NCI-H748 treated with DMSO at 0.1 percent for 48 hours (cell line): ENCODE measurements around the gene RPUSD1.

Experiments used
- DNase-seq: peaks from one replicate; lab custom pipeline; 2025; lab: John Stamatoyannopoulos, UW

The RPUSD1 gene

GRCh38 chr16:819336-820043 lies 31.3 kb upstream of the RPUSD1 start:
- DNase-seq, result no peak

GRCh38 chr16:818592-818991 lies 30.4 kb upstream of the RPUSD1 start:
- no peak for DNase-seq

- no peak for DNase-seq
Observed at GRCh38 chr16:818132-818531, 30.0 kb upstream of the RPUSD1 start.

GRCh38 chr16:817001-817906 lies 29.1 kb upstream of the RPUSD1 start:
- no peak for DNase-seq

- no peak for DNase-seq
Observed at GRCh38 chr16:815861-816260, 27.7 kb upstream of the RPUSD1 start.

- DNase-seq, result no peak
Observed at GRCh38 chr16:814974-815373, 26.8 kb upstream of the RPUSD1 start.

- DNase-seq, result no peak
Observed at GRCh38 chr16:813916-814412, 25.8 kb upstream of the RPUSD1 start.

- no peak for DNase-seq
Observed at GRCh38 chr16:813204-813915, 25.2 kb upstream of the RPUSD1 start.

GRCh38 chr16:808085-808386 lies 19.9 kb upstream of the RPUSD1 start:
- no peak for DNase-seq

GRCh38 chr16:807347-808084 lies 19.3 kb upstream of the RPUSD1 start:
- DNase-seq, result no peak

- no peak for DNase-seq
Observed at GRCh38 chr16:805474-805873, 17.3 kb upstream of the RPUSD1 start.

- DNase-seq, result no peak
Observed at GRCh38 chr16:804193-805048, 16.2 kb upstream of the RPUSD1 start.

- DNase-seq, result no peak
Observed at GRCh38 chr16:803754-804080, 15.5 kb upstream of the RPUSD1 start.

GRCh38 chr16:802914-803753 lies 15.0 kb upstream of the RPUSD1 start:
- no peak for DNase-seq

- DNase-seq, result no peak
Observed at GRCh38 chr16:802461-802860, 14.3 kb upstream of the RPUSD1 start.

GRCh38 chr16:801584-802363 lies 13.6 kb upstream of the RPUSD1 start:
- DNase-seq, result no peak

- no peak for DNase-seq
Observed at GRCh38 chr16:800834-801511, 12.8 kb upstream of the RPUSD1 start.

- no peak for DNase-seq
Observed at GRCh38 chr16:799948-800833, 12.0 kb upstream of the RPUSD1 start, which contains the start of gene GNG13. TSS of gene GNG13 (minus strand) at chr16:800734. CDS start at chr16:799077, 1,657 bp downstream.
